Measurements from ENCODE around the gene ADGRG6. TPM values are rescaled to one million over a fixed set of nuclear protein-coding genes. Genes with fewer than 3 reads are reported as not detected.

ADGRG6 gene
- total and polyA plus RNA-seq, 2 donors (not counting 1 experiment from before 2014, with no cell fraction given) = 49.9 to 67.2 TPM

DNA sequence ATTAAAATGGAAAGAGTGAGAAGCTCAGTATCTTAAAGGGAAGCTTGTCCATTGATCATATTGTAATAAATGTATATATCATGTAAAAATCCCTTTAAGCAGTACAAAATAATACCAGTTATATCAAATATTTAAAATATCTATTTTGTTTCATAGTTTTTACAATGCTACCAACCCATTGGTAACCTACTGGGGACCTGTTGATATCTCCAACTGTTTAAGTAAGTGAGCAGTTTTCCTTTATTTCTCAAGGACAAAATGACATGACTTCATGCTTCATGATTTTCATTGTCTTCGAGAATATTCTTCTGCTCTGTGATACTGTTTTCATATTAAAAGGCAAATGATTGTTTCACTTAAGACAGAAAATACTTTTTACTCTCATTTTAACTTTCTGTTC lies 100.0 kb downstream of the ADGRG6 start:
- Histone ChIP-seq H3K79me2 (ENCODE audit: control insufficient read depth, insufficient read depth, low read length) (no peaks in the 10 kb centered on the region), H3K36me3 (ENCODE audit: control insufficient read depth, insufficient read depth, low read length) (no peaks in the 10 kb centered on the region), H3K4me3 (replicated peaks in 1 of 4; ENCODE audit: control extremely low read depth in 1 of 4, insufficient read depth in 1 of 4, low read depth in 3 of 4, low read length in 4 of 4) (no peak overlapping the region), H3K9me3 (ENCODE audit: control insufficient read depth, insufficient read depth, low read depth, low read length) (no peaks in the 10 kb centered on the region), H3K4me2 (ENCODE audit: extremely low read depth, insufficient read depth, low read length) (no peak overlapping the region), H3K9ac (ENCODE audit: insufficient read depth, low read length) (no peak overlapping the region), H3K4me1 (ENCODE audit: control insufficient read depth, extremely low read depth, insufficient read depth, low read length) (peaks cover 7% of the 10 kb centered on the region), H2AFZ (ENCODE audit: low read length) (no peak overlapping the region), H4K20me1 (ENCODE audit: control insufficient read depth, extremely low read depth, insufficient read depth, low read length) (no peaks in the 10 kb centered on the region), H3K27ac (ENCODE audit: insufficient read depth, low read length) (no peak overlapping the region), H3K27me3 (ENCODE audit: control insufficient read depth, insufficient read depth, low read length) (no peaks in the 10 kb centered on the region)
- no peak for DNase-seq (ENCODE audit: low read depth in 2 of 2)
- TF ChIP-seq, protein P1, sequence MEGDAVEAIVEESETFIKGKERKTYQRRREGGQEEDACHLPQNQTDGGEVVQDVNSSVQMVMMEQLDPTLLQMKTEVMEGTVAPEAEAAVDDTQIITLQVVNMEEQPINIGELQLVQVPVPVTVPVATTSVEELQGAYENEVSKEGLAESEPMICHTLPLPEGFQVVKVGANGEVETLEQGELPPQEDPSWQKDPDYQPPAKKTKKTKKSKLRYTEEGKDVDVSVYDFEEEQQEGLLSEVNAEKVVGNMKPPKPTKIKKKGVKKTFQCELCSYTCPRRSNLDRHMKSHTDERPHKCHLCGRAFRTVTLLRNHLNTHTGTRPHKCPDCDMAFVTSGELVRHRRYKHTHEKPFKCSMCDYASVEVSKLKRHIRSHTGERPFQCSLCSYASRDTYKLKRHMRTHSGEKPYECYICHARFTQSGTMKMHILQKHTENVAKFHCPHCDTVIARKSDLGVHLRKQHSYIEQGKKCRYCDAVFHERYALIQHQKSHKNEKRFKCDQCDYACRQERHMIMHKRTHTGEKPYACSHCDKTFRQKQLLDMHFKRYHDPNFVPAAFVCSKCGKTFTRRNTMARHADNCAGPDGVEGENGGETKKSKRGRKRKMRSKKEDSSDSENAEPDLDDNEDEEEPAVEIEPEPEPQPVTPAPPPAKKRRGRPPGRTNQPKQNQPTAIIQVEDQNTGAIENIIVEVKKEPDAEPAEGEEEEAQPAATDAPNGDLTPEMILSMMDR (conservative IDR thresholded peaks at IDR 0.05 in 1 of 2, IDR thresholded peaks at IDR 0.05 in 1 of 2; ENCODE audit: low read depth in 1 of 2, low read length in 2 of 2) = no peak
- no peak for TF ChIP-seq EZH2 (IDR thresholded peaks at IDR 0.05; ENCODE audit: low read length, missing control alignments)

DNA sequence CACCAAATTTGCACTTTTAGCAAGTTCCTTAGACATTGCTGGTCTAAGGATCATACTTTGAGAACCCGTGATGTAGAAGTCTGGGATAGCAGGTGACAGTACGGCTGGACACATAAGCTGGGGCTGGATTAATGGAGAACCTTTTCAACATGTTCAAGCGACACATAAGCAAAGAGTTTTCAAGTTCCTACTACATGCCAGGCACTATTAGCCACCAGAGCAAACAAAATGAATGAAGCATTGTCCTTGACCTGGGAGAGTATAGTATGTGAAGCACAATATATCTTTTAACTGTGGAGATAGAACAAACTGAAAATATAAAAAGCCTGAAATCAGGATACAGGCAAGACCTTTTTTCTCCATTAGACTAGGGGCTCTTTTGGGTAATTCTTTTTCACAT lies 102.9 kb downstream of the ADGRG6 start:
- H3K4me2 ChIP-seq (ENCODE audit: extremely low read depth, insufficient read depth, low read length) = no peak overlapping the region
- H3K27me3 ChIP-seq (ENCODE audit: control insufficient read depth, insufficient read depth, low read length) = no peaks in the 10 kb centered on the region
- H3K79me2 ChIP-seq (ENCODE audit: control insufficient read depth, insufficient read depth, low read length) = no peaks in the 10 kb centered on the region
- no peak overlapping the region for H3K27ac ChIP-seq (ENCODE audit: insufficient read depth, low read length)
- H2AFZ ChIP-seq (ENCODE audit: low read length) = no peak overlapping the region
- no peaks in the 10 kb centered on the region for H3K36me3 ChIP-seq (ENCODE audit: control insufficient read depth, insufficient read depth, low read length)
- no peaks in the 10 kb centered on the region for H4K20me1 ChIP-seq (ENCODE audit: control insufficient read depth, extremely low read depth, insufficient read depth, low read length)
- no peak for DNase-seq (ENCODE audit: low read depth in 2 of 2)
- H3K9me3 ChIP-seq (ENCODE audit: control insufficient read depth, insufficient read depth, low read depth, low read length) = no peaks in the 10 kb centered on the region
- no peak overlapping the region for H3K4me3 ChIP-seq (replicated peaks in 1 of 4; ENCODE audit: control extremely low read depth in 1 of 4, insufficient read depth in 1 of 4, low read depth in 3 of 4, low read length in 4 of 4)
- no peak overlapping the region for H3K9ac ChIP-seq (ENCODE audit: insufficient read depth, low read length)
- H3K4me1 ChIP-seq (ENCODE audit: control insufficient read depth, extremely low read depth, insufficient read depth, low read length) = peaks cover 7% of the 10 kb centered on the region
- no peak for TF ChIP-seq EZH2 (IDR thresholded peaks at IDR 0.05; ENCODE audit: low read length, missing control alignments)
- TF ChIP-seq, protein P1 (conservative IDR thresholded peaks at IDR 0.05 in 1 of 2, IDR thresholded peaks at IDR 0.05 in 1 of 2; ENCODE audit: low read depth in 1 of 2, low read length in 2 of 2) = no peak

DNA sequence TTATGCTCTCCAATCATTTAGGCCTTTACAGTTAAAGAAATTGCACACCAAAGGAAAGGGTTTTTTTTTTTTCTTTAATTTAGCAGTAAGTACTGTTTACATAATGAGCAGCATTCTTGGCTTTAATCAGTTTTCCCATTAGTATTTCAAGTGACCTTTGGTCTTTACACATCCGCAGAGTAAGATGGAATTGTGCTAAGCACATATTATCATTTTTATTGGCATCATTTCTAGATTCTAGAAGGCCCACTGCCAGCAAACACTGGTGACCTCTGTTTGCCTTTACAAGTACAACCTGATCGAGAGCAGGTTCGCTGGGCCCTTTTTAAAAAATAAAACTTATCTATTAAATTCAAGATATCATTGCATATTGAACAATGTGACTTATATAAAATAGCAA lies 104.3 kb downstream of the ADGRG6 start:
- Histone ChIP-seq H3K4me2 (ENCODE audit: extremely low read depth, insufficient read depth, low read length) (peak overlapping the region; percentile 26), H3K27me3 (ENCODE audit: control insufficient read depth, insufficient read depth, low read length) (no peaks in the 10 kb centered on the region), H3K79me2 (ENCODE audit: control insufficient read depth, insufficient read depth, low read length) (no peaks in the 10 kb centered on the region), H3K4me1 (ENCODE audit: control insufficient read depth, extremely low read depth, insufficient read depth, low read length) (peaks cover 3% of the 10 kb centered on the region), H2AFZ (ENCODE audit: low read length) (no peak overlapping the region), H3K9me3 (ENCODE audit: control insufficient read depth, insufficient read depth, low read depth, low read length) (no peaks in the 10 kb centered on the region), H3K4me3 (replicated peaks in 1 of 4; ENCODE audit: control extremely low read depth in 1 of 4, insufficient read depth in 1 of 4, low read depth in 3 of 4, low read length in 4 of 4) (no peak overlapping the region), H4K20me1 (ENCODE audit: control insufficient read depth, extremely low read depth, insufficient read depth, low read length) (no peaks in the 10 kb centered on the region), H3K27ac (ENCODE audit: insufficient read depth, low read length) (no peak overlapping the region), H3K36me3 (ENCODE audit: control insufficient read depth, insufficient read depth, low read length) (no peaks in the 10 kb centered on the region), H3K9ac (ENCODE audit: insufficient read depth, low read length) (no peak overlapping the region)
- no peak for TF ChIP-seq EZH2 (IDR thresholded peaks at IDR 0.05; ENCODE audit: low read length, missing control alignments)
- TF ChIP-seq, protein P1 (conservative IDR thresholded peaks at IDR 0.05 in 1 of 2, IDR thresholded peaks at IDR 0.05 in 1 of 2; ENCODE audit: low read depth in 1 of 2, low read length in 2 of 2) = no peak
- peak in 1 of 2 donors; percentile 53 for DNase-seq (ENCODE audit: low read depth in 2 of 2)
